Brain pericyte (primary cell): ENCODE measurements around the gene ATF7.
"Not testable (repeated sequence)": the region's sequence is repeated elsewhere in the genome, so short reads cannot be mapped to it uniquely, and the experiment has no call there.

Source experiments
- DNase-seq: peaks from one replicate; pipeline ENCODE4 v3.0.0-alpha.2; 2012; ENCODE audit warnings: low read depth, low spot score

The ATF7 gene

DNA sequence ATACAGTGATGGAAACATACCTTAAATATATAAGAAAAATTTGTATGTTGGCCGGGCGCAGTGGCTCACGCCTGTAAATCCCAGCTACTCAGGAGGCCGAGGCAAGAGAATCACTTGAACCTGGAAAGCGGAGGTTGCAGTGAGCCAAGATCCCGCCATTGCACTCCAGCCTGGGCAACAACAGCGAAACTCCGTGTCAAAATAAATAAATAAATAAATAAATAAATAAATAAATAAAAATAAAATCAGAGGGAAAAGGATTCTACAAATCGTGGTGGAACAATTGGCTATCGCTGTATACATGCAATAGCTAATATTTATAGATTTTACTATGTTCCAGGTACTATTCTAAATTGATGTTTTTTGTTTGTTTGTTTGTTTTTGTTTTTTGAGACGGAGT is 1.7 kb upstream of the ATF7 start:
- no peak for DNase-seq

DNA sequence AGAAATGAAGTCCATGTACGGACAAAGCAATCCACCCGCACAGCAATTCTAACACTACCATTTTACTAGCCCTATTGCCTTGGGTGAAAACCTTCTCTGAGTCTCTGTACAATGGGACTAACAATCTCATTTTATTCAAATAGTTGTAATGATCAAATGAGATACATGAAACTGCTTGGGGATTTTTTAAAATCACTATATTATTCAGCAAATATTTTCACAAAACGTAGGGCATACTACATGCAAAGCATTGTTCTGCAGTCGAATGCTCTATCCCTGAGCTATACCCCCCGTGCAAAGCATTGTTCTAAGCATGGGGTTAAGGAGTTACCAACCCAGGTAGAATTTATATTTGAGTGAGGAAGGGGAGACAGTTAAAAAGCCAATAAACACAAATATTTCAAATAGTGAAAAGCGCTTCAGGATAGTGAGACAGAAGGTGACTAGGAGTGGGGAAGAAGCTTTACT is 554 bp upstream of the ATF7 start:
- no peak for DNase-seq

- no peak for DNase-seq
These were observed 723 bp downstream of the ATF7 start for GRCh38 chr12:53625373-53625945.

- DNase-seq = no peak
These were observed 1.2 kb downstream of the ATF7 start for GRCh38 chr12:53624956-53625355.

DNA sequence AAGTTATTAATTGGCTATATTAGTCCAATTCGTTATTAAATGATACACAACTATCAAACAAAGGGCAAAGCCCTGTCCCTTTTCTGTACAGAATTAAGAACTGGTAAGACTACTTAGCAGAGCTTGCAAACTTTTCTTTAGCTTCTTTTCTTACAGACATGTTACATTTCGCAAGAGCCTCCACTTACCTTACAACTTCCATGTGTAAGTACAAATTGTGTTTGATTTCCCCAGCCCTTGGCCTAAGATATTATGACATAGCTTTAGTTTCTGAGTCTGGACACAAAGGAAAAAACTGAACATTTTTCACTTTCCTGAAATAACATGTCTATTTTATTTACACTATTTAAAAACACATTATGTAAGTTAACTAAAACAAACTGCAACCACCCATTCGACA is 1.7 kb downstream of the ATF7 start:
- DNase-seq = no peak

DNA sequence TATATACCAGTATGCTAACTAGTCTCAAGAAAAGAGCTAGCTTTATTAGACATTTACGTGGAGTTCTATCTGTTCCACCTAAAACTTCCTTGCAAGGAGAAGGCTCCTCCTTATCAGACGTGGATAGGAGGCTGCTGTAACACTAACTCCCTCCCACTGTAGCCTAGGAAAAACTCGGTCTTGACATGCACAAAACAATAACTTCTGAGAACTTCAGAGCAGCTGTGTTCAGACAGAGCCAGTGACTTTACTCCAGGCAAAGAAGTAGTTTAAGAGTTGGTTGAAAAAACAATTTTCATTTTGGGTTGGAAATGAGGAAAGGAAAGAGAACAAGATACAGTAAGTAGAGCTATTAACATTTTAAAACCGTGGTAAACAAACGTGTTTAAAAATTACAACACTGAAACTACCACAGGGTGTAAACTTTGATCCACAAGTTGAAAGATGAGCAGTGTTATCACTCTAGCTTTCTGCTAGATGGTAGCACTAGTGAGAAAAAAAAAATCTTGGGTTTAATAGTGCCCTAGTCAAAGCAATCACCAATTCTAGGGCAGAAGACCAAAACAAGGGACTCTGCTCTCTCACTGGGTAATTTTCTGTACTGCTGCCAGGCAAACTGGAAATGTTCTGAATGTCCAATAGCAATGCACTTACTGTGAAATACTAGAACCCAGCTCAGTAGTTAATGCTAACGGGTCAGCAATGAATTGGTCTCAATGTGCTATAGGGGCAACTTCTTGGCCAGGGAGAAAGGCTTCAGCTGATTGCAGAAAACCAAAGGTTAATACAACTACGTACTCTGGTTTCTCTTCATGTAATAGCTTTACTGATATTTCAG is 2.4 kb downstream of the ATF7 start:
- DNase-seq = no peak

GRCh38 chr12:53622724-53623123 is 3.5 kb downstream of the ATF7 start:
- no peak for DNase-seq

DNA sequence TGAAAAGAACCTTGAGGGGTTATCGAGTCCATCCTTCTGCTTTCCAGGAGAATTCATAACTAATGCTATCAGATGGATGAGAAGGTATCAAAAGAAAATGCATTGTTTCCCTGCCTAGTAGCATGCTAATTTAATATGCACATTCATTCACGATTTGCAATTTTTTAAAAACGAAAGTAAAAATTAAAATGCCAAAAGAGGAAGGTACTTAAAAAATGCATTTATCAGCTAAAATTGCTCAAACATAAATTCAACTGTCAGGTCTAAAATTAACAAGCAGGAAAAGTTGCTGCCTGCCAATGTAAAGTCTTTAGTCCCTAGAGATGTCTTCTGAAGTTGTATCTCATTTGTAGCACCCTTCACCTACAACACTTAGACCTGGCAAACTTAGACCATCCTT is 7.9 kb downstream of the ATF7 start:
- no peak for DNase-seq

GRCh38 chr12:53617700-53618099 is 8.5 kb downstream of the ATF7 start:
- DNase-seq = no peak

DNA sequence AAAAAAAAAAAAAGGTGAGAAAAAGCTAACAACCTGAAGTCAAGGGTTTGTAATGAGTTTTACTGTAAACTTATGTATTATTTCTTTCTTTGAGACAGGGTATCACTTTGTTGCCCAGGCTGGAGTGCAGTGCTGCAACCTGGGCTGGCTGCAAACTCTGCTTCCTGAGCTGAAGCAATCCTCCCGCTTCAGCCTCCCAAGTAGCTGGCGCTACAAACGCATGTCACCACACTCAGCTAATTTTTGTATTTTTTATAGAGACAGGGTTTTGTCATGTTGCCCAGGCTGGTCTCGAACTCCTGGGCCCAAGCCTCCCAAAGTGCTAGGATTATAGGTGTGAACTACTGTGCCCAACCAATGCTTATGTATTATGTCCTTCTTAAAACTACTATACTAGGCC is 9.2 kb downstream of the ATF7 start:
- DNase-seq = no peak

GRCh38 chr12:53613821-53614220 is 12.4 kb downstream of the ATF7 start:
- DNase-seq = no peak

DNA sequence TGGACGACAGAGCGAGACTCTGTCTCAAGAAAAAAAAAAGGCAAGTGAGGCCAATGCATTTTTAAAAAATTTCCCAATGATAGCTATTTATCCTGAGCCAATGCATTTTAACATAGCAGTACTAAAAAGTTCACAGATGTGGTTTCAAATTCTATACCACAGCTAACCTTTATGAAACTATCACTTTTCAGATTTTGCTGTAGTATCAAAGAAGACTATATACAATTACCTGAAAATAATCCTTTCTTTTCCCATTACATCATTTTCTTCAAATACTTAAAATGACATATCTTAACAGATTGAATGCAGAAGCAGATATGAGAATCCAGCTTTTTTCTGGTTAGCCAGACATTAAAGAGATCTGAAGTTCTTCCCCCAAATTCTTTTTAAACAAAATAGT is 13.2 kb downstream of the ATF7 start:
- DNase-seq = no peak

DNA sequence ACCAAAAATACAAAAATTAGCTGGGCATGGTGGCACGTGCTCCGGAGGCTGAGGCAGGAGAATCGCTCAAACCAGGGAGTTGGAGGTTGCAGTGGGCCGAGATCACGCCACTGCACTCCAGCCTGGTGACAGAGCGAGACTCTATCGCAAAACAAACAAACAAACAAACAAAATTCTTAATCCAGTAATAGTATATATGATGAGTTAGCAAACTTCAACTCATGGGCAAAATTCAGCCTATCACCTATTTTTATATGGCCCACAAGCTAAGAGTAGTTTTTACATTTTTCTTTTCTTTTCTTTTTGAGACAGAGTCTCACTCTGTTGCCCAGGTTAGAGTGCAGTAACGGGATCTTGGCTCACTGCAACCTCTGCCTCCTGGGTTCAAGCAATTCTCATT is 14.9 kb downstream of the ATF7 start:
- DNase-seq = no peak

GRCh38 chr12:53606688-53607087 is 19.5 kb downstream of the ATF7 start:
- DNase-seq = not testable (repeated sequence)

DNA sequence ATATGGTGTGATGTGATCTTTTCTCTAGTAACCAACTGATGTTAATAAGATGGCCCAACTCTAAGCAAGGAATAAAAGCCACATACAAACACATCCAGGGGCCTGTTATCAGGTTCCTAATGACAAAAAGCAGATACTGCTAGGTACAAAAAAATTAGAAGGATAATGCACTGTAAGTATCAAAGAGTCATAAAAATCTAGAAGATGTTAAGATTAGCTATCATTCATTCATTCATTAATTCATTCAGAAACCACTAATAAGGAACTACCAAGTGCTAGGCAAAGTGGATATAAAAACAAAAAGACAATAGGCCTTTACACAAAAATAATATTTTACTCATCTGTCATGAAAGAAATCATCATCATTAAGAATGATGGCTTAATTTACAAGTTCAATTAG is 21.6 kb downstream of the ATF7 start:
- DNase-seq = no peak

DNA sequence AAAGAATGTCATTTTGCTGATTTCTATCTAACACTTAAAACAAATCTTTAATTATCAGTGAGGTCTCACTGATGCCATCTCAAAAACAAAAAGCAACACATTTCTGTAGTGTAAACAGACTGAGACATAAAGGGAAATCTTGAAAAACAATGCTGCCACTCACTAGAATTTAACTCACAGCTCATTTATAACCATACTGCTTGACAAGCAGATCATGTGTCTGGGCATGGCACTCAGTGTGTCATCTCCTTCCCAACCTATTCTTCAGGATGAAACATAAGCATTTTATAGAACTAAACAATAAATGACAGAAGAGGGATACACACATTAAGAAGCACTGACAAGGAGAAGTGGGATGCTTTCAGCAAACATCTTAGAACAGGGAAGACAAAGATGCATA is 22.4 kb downstream of the ATF7 start:
- no peak for DNase-seq

- DNase-seq = no peak
These were observed 23.0 kb downstream of the ATF7 start for GRCh38 chr12:53603196-53603595.

DNA sequence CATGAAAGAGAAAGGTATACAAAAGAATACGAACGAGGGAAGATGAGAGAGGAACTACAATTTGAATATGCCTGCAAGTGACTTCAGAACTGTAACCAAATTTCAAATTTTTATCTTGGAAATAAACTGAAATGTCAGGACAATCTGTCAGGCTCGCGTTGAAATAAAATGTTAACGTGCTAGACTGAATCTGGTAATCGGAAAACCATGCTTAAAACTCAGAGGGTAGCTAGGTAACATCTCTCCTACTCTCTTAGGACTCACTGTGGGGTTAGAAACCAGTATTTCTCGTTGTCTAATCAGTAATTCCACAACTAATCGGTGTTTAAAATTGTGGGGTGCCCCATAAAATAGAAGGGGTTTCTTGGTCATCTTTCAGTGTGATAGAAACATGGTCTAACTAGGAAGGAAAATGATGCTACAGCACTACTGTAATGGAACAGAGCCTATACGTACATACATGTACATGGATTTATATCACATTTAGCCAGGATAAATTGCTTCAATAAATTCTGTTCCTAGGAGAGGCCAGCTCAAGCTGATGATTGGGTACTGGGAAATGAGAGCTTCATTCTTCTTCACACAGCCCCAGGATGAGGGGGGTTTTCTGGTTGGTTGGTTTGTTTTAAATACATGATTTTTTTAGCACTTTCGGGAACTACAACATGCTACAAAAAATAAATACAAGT is 23.9 kb downstream of the ATF7 start:
- no peak for DNase-seq

GRCh38 chr12:53601296-53601847 is 24.8 kb downstream of the ATF7 start:
- no peak for DNase-seq

- DNase-seq = no peak
These were observed 25.5 kb downstream of the ATF7 start for GRCh38 chr12:53600490-53601295.

DNA sequence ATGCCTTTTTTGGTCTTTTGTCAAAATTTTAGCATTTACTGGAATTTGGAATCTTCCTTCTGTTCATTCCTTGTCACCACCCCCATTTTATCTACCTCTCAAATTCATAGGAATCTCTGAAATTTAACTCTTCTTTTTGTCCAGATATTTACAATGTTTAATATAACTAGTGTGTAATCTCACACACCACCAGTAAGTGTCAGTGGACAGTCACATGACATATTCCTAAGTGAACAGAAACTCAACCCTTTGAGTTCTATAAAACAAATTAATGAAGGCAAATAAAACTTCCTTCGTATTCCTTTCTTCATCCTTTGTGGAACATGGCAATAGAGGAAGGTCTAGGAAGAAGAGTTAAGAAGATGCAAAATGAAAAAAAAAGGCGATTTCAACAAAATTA is 26.6 kb downstream of the ATF7 start:
- no peak for DNase-seq

- not testable (repeated sequence) for DNase-seq
These were observed 27.2 kb downstream of the ATF7 start for GRCh38 chr12:53598971-53599370.
